DOHH2 (cell line): ENCODE measurements around the gene DGKD.

Experiments used
- H3F3A ChIP-seq: fragments of 200-600 bp; sonication (generic), shearing (Covaris generic); 2 replicates; pipeline ENCODE4 v1.6.0; 2016; ENCODE audit warnings: antibody characterized with exemption, mild to moderate bottlenecking; ENCODE audit not compliant: control insufficient read depth, insufficient read depth
- H3K27ac ChIP-seq: fragments of 200-600 bp; sonication (generic); 2 replicates; pipeline ENCODE4 v1.5.1; 2014; ENCODE audit warnings: low read depth, mild to moderate bottlenecking, low read length, moderate library complexity
- H3K27me3 ChIP-seq: fragments of 200-600 bp; sonication (generic); 2 replicates; pipeline ENCODE4 v1.6.1; 2014; ENCODE audit warnings: mild to moderate bottlenecking, low read length, mixed read lengths; ENCODE audit not compliant: control insufficient read depth
- H3K36me3 ChIP-seq: fragments of 200-600 bp; sonication (generic); 2 replicates; pipeline ENCODE4 v1.6.1; 2014; ENCODE audit warnings: mild to moderate bottlenecking, low read length, moderate library complexity, mixed read lengths; ENCODE audit not compliant: control insufficient read depth
- H3K4me1 ChIP-seq: fragments of 200-600 bp; sonication (generic); 2 replicates; pipeline ENCODE4 v1.6.1; 2014; ENCODE audit warnings: mild to moderate bottlenecking, low read length, mixed read lengths; ENCODE audit not compliant: control insufficient read depth
- H3K4me2 ChIP-seq: fragments of 200-600 bp; sonication (generic); 2 replicates; pipeline ENCODE4 v1.6.0; 2014; ENCODE audit warnings: mild to moderate bottlenecking, low read length, moderate library complexity
- H3K4me3 ChIP-seq: fragments of 200-600 bp; sonication (generic); 2 replicates; pipeline ENCODE4 v1.5.1; 2014; ENCODE audit warnings: mild to moderate bottlenecking, low read length, mixed read lengths
- H3K79me2 ChIP-seq: fragments of 200-600 bp; sonication (generic); 2 replicates; pipeline ENCODE4 v1.6.1; 2014; ENCODE audit warnings: mild to moderate bottlenecking, low read length, mixed read lengths; ENCODE audit not compliant: control insufficient read depth
- H3K9me2 ChIP-seq: fragments of 200-600 bp; sonication (generic); replicated peaks from 2 replicates; pipeline ENCODE4 v1.6.1; 2014; ENCODE audit warnings: mild to moderate bottlenecking, low read length, mixed read lengths; ENCODE audit not compliant: control insufficient read depth
- H3K9me3 ChIP-seq: fragments of 200-600 bp; sonication (generic); 2 replicates; pipeline ENCODE4 v1.6.1; 2014; ENCODE audit warnings: antibody characterized with exemption, low read length, mixed read lengths; ENCODE audit not compliant: control insufficient read depth, insufficient read depth
- H4K20me1 ChIP-seq: fragments of 200-600 bp; sonication (generic); 2 replicates; pipeline ENCODE4 v1.6.0; 2014; ENCODE audit warnings: low read depth, mild to moderate bottlenecking, antibody characterized with exemption, low read length, moderate library complexity; ENCODE audit not compliant: control insufficient read depth, insufficient read depth
- CTCF ChIP-seq: fragments of 200-600 bp; sonication (generic); IDR thresholded peaks from one replicate; pipeline ENCODE4 v1.5.1; 2014; ENCODE audit warnings: antibody characterized with exemption, mild to moderate bottlenecking, low read depth, low read length; ENCODE audit not compliant: poor library complexity, severe bottlenecking
- EZH2phosphoT487 ChIP-seq: fragments of 200-600 bp; sonication (generic); IDR thresholded peaks from 2 replicates; pipeline ENCODE4 v1.6.1; 2017; ENCODE audit warnings: borderline replicate concordance, mild to moderate bottlenecking, antibody characterized with exemption, low read length, moderate library complexity, mixed read lengths

Gene DGKD

GRCh38 chr2:233400341-233400740 is 46.0 kb downstream of the DGKD start:
- Histone ChIP-seq H3K4me1 (peaks cover 4% of the 10 kb centered on the region; the same call in 1 of the 2 replicates), H3K9me3 (no peaks in the 10 kb centered on the region), H3K36me3 (peaks cover 27% of the 10 kb centered on the region), H3K9me2 (no peaks in the 10 kb centered on the region), H3F3A (no peaks in the 10 kb centered on the region), H3K79me2 (peaks cover 4% of the 10 kb centered on the region; the same call in 1 of the 2 replicates), H3K4me3 (no peak overlapping the region), H3K27ac (no peak overlapping the region), H4K20me1 (peaks cover 3% of the 10 kb centered on the region; the same call in 1 of the 2 replicates), H3K4me2 (no peak overlapping the region), H3K27me3 (no peaks in the 10 kb centered on the region)
- no peak for TF ChIP-seq CTCF
- no peak for TF ChIP-seq EZH2phosphoT487

GRCh38 chr2:233400961-233401360 is 46.7 kb downstream of the DGKD start:
- Histone ChIP-seq H4K20me1 (peaks cover 3% of the 10 kb centered on the region; the same call in 1 of the 2 replicates), H3K79me2 (peaks cover 4% of the 10 kb centered on the region; the same call in 1 of the 2 replicates), H3K9me3 (no peaks in the 10 kb centered on the region), H3K36me3 (peaks cover 30% of the 10 kb centered on the region), H3K27ac (no peak overlapping the region), H3K27me3 (no peaks in the 10 kb centered on the region), H3K4me1 (peaks cover 4% of the 10 kb centered on the region; the same call in 1 of the 2 replicates), H3K9me2 (no peaks in the 10 kb centered on the region), H3F3A (no peaks in the 10 kb centered on the region), H3K4me3 (no peak overlapping the region), H3K4me2 (no peak overlapping the region)
- TF ChIP-seq EZH2phosphoT487 (no peak), CTCF (no peak)

- no peak overlapping the region for H3K4me3 ChIP-seq
- TF ChIP-seq CTCF (no peak), EZH2phosphoT487 (no peak)
- peaks cover 30% of the 10 kb centered on the region for H3K36me3 ChIP-seq
- no peaks in the 10 kb centered on the region for H3K9me3 ChIP-seq
- no peaks in the 10 kb centered on the region for H3F3A ChIP-seq
- no peak overlapping the region for H3K4me2 ChIP-seq
- no peaks in the 10 kb centered on the region; the same call in 1 of the 2 replicates for H3K79me2 ChIP-seq
- H3K4me1 ChIP-seq = peaks cover 4% of the 10 kb centered on the region; the same call in 1 of the 2 replicates
- H3K9me2 ChIP-seq = no peaks in the 10 kb centered on the region
- peaks cover 3% of the 10 kb centered on the region; the same call in 1 of the 2 replicates for H4K20me1 ChIP-seq
- no peaks in the 10 kb centered on the region for H3K27me3 ChIP-seq
- no peak overlapping the region for H3K27ac ChIP-seq
Measured at GRCh38 chr2:233402346-233402745, 48.1 kb downstream of the DGKD start.
